GM18867 (cell line): ENCODE data around the gene ILKAP.

Source experiments
- ATAC-seq: cut with Tn5 transposase; IDR thresholded peaks from one replicate; pipeline ENCODE4 v1.9.1; 2021; ENCODE audit warnings: mild to moderate bottlenecking, moderate library complexity; ENCODE audit not compliant: unreplicated experiment

Gene ILKAP

DNA sequence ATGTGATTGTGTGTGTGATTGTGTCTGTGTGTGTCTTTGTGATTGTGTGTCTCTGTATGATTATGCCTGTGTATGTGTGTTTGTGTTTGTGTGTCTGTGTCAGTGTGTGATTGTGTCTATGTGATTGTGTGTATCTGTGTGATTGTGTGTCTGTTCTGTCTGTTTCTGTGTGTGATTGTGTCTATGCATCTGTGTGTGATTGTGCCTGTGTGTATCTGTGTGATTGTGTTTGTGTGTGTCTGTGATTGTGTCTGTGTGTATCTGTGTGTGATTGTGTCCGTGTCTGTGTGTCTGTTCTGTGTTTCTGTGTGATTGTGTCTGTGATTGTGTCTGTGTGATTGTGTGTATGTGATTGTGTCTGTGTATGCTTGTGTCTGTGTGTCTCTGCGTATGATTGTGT lies 77.2 kb downstream of the ILKAP start:
- ATAC-seq: no peak

DNA sequence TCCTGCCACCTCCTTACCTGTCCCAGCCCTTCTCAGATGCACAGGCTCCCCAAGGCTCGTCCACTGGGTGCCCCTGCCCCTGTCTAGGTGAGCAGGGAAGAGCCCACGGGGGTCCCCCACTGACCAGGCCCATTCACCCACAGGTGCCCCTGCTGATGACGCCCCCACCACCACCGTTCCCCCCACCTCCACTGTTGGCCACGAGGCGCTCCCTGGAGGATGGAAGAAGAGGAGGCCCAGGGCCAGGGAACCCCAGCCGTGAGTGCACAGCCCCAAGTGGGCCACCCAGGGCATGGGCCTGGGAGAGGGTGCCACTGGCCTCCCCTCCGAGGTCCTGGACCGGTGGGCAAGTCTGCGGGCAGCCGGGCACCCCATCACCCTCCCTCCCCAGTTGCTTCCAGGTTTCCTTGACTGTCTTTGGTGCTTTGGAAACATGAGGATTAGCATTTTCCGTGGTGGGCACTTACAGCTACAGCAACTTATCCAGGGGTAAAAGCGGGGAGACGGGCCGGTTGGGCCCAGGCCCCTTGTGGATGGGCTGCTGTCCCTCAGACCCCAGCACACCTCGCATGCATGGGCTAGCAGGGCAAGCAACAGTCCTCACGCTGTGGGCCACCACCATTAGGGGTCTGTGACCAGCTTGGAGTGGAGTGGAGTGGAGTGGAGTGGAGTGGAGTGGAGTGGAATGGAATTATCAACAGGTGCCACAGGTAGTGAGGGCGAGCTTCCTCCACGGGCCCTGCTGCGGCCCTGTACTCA lies 78.2 kb downstream of the ILKAP start:
- ATAC-seq: no peak

DNA sequence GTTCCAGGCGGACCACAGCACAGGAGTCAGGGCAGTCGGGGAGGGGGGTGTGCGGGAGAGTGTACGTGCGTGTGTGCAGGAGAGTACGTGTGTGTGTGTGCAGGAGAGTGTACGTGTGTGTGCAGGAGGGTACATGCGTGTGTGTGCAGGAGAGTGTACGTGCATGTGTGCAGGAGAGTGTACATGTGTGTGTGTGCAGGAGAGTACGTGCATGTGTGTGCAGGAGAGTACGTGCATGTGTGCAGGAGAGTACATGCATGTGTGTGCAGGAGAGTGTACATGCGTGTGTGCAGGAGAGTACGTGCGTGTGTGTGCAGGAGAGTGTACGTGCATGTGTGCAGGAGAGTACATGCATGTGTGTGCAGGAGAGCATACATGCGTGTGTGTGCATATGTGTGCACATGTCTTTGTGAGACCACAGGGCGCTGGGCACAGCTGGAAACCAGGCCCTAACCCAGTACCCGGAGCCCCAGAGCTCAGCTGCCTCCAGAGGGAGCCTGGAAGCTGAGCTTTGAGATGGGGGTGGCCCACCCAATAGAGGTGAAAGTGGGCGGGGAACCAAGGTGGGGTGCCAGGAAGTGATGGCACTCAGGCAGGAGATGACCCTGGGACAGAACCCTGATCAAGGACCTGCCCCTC lies 78.9 kb downstream of the ILKAP start:
- no peak for ATAC-seq

DNA sequence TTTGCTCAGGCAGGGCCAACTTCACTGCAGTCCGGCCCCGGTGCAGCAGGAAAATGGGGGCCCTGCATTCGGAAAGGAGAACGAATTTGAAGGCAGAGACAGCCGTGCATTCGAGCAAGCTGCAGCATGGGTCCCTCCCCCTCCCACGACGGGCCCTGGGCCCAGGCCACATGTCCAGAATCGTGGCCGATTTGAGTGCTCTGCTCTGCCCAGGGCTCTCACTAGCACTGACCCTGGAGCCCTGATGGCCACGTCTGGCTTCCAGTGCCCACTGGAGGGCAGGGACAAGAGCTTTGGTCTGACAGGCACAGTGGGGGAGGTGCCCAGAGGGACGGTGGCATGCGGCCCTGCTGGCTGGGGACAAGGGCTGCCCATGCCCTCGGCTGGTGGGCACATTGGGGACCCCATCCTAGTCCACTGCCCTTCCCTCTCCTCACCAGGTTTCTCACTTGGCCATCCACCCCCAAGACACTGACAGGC lies 79.5 kb downstream of the ILKAP start:
- no peak for ATAC-seq

DNA sequence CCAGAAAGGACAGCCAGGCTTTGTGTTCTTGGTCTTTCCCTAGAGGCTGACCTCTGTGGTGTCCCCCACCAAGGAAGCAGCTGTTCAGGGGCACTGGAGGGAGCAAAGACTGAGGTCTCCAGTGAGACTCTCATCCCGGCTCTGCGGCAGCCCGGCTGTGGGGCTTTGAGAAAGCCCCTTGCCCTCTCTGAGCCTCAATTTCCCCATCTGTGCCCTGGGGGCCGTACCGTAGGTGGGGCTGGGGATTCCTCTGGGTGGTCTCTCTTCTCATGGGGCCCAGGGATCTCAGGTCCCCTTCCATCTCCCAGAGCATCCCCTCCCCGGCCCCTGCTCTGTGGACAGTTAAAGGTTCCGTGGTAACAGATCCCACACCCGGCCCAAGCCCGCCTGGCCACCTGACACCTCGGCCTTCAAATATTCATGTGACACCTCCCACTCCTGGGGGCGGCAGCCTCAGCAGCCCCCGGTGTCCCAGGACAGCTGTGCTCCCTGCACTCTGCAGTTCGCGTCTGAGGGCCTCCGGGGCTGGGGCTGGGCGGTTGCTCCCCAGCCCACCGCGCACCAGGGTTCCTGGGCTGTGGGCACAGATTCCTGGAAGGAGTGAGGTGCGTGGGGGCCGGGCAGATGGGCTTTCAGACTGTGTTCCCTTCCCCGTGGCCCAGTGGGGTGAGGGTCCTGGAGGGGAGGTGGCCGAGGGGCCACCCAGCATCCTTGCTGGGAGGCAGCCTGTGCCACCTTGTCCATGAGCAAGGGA lies 80.1 kb downstream of the ILKAP start:
- ATAC-seq: no peak

DNA sequence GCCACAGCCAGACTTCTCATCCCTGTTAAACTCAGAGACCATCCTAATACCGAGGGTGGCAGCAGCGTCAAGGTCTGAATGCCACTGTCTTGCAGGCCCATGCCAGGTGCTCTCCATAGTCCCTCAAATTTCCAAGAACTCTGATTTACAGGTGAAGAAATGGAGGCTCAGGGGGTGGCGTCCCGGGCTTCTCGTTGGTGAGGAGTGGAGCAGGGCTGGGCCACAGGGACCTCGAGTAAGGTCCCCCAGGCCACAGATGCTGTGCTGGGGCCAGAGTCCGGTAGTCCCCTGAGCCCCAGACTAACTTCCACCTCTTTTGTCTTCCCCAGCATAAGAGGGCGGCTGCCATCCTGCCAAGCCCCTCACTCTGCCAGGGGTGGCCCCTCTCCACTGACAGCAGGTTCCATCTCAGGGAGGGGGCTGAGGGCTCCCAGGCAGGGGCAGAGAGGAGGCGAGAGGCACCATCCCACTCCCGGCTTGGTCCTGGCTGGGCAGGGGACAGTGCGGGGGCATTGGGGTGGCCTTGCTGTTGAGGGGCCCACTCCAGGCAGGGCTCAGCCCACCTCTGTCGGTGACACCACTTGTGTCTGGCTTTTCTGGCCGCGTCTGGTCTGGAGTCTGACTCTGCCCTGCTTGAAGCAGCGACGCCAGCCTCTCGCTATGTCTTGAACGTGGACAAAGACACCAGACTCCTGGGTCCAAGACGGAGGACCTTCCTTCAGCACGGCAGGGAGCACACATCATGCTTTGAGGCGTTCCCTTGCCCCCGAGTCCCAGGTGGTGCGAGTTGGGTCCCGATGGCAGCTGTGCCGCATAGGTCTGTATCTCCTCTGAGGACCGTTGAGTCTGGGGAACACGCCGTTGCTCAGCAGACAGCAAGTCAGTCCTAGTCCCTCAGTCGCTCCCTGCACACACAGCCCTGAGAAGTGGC lies 80.9 kb downstream of the ILKAP start:
- no peak for ATAC-seq

DNA sequence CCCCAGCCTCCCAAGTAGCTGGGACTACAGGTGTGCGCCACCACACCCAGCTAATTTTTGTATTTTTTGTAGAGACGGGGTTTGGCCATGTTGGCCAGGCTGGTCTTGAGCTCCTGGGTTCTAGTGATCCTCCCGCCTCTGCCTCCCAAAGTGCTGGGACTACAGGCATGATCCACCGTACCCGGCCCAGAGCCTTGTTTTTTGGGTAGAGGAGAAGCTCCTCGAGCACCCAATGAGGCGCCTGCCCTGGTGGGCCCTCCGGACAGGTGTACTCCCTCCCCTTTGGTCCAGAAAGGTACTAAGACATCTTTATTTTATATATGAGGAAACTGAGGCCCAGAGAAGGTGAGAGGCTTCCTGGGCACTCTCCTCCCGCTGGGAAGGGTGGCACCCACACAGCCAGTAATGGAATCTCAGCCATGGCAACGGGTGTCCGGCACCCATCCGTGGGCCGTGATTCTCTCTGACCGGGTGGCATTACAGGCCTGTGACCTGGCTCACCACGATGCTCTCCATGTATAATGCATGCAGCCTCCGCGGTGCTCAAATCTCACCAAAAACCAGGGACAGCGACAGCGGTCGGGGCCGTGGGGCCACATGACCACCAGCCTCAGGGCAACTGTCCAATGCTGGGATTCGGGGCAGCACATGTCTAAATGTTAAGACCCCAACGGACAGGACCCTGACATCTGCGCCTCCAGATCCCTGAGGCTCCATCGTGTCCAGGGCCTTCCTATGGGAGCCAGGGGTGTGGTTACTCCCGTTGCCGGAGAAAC lies 81.8 kb downstream of the ILKAP start:
- ATAC-seq: no peak

DNA sequence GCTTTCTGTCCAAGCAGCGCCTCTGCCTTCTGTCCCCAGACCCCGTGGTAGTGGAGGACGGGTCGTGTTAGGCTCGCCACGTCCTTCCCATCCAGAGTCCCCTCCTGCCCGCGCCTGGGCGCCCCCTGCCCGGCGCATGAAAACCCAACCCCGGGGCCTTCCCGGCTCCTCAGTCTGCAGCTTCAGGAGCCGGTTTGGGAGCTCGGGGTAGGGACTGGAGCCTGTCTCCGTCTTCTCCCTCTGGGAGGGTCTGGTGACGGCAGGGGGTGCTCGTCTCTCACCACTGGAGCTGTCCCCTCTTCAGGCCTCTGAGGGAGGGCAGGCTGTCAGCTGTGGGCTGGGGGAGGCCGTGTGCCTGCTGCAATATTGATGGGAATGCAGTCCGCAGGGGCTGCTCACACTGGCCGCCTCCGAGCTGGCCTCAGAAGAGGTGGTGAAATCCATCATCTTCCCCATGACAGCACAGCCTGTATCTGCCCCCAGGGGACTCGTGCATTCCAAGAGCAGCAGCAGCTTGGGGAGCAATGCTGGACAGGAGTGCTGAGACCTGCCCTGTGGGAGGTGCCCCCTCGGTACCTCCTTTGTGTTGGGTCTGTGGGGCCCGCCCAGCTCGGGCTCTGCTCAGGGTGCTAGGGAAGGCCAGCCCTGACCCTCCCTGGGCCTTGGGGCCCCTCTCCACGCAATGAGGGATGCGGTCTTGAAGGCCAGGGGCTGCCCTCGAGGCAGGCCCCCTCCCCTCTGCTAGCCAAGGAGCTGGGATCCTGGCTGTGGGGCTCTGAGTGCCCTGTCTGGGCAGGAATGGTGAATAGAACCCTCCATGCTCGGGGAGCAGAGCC lies 82.8 kb downstream of the ILKAP start:
- no peak for ATAC-seq
